GM19395 (cell line): Measurements from ENCODE around the gene CMIP.

ENCODE experiments used
- ATAC-seq: cut with Tn5 transposase; IDR thresholded peaks from one replicate; pipeline ENCODE4 v1.9.1; 2021; ENCODE audit warnings: mild to moderate bottlenecking, moderate library complexity; ENCODE audit not compliant: unreplicated experiment

Gene CMIP

DNA sequence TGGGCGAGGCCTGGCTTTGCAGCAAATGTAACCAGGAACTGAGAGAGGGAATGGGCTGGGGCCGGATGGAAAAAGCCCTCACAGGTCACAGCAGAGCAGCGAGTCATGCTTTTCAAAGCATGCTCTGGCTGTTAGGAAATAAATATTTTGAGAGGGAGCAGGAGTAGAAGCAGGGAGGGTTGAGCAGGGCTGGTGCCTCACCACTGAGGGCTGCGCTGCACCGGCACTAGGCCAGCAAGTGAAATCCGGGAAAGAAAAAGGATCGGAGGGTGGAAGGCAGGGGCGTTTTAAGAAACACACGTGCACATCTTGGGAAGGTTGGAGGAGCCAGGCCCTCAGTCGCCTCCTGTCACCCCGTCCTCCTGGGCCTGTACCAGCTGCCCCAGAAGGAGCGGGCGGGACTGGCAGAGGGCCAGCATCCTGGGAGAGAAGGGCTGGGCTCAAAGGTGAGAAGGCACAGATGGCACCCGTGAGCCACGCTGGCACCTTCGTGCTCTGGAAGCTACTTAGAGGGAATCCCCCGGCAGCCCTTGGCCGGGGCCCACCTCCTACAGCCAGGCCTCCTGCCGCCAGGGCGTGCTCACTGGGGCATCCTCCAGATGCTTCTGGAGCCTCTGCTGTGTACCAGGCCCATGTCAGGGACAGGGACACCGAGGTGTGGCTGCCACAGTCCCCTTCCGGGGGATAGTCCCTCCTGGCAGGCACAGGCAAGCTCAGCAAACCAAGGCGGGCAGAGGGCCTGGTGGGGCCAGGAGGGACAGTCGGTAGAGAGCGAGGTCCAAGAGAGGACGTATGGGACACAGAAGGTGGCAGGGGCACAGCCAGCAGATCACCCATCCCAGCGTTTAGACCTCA, 263.0 kb downstream of the CMIP start:
- no peak for ATAC-seq

DNA sequence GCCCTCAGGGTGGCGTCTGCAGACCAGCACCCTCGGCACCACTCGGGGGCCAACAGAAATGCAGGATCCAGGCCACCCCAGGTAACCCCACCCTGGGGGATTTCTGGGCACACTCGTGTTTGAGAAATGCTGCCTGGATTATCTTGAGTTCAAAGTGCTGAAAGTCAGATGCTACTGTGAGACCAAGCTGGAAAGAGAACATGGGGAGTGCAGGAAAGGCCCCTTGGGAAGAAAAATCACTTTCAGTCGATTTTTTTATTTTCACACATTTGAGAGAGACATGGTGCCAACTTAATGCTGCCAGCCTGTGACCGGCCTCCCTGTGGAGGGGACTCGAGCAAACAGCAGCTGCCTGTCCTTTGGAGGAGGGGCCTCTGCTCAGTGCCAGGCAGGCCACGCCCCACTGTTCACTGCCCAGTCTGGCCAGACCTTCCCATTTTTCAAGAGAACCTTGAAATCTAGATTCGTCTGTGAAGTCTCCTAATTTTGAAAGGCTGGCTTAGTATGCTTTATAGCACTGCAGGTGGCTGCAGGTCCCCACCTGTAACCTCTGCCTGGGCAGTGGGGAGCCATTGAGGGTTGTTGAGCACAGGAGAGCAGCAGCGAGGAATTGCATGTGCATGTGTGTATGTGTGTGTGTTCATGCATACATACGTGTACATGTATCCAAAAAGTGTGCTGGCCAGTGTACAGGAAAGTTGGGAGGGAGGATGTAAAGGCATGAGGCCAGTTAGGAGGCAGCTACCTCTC, 263.8 kb downstream of the CMIP start:
- ATAC-seq = no peak

DNA sequence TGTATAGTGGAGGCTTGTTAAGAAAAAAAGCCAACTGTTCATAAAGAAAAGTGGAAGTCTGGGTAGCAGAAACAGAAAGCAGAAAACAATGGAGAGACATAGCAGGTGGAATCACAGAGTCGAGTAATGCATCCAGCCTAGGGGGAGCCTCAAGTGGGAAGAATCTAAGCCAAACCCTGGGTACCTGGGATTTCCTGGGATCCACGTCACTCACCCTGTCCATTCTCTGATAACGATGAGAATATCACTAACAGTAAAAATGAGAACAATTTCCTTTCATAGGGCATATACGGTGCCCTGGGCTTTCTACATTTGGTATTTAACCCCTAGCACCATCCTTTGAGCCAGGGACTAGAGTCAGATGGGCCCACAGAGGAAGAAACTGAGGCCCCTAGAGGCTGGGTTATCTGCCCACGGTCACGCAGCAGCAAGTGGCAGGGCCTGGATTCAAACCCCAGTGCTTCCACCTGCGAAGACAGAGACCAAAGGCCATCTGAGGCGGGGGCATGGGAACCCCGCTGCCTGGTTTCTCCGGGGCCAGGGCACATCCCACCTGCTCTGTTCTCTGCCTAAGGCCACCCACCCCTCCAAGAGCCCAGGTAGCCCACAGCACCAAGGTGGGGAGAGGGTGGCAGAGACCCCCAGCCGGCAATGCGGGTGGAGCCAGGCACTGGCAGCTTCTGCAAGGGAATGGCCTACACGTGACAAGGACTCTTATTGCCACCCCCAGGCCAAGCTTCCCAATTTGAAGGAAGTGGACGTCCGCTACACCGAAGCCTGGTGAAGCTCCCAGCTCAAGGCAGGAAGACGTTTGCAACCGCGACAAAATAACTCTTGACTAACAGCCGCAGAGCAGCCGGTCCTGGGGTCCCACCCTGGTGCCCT, 264.6 kb downstream of the CMIP start:
- no peak for ATAC-seq

DNA sequence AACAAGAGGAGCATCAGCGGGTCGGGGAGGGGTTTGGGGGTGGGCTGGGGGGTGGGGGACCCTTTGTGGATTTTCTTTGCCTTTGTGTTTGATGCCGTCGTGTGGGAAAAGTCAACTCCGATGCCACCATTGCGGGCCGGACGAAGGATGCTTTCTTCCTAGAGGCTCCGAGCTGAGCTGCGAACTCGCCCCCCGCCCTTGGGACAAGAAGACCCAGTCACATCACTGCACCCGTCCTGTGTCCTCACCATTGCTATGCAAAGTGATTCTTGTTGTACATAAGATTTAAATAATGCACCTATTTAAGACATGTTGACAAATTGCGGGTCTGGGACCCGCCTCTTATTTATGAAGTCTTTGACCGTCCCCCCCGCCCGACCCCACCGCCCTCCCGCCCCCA, 265.4 kb downstream of the CMIP start:
- no peak for ATAC-seq

DNA sequence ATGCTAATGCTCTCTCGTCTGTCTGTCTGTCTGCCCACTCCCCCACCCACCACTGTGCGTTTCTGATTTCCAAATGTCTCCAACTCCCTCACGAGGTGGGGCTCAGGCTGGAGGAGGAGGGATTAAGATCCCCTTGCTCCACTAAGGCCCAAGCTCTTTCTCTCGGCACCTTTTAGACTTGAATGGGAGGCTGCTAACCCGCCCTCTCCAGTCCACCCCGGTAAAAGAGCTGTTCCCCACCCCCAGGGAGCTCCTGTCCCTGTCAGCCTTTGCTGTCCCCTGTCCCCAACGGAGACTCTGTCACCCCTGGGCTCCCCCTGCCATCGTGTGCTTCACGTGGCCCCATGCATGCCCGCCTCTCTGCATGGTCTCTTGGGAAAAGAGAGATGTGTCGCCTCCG, 266.0 kb downstream of the CMIP start:
- ATAC-seq = no peak

DNA sequence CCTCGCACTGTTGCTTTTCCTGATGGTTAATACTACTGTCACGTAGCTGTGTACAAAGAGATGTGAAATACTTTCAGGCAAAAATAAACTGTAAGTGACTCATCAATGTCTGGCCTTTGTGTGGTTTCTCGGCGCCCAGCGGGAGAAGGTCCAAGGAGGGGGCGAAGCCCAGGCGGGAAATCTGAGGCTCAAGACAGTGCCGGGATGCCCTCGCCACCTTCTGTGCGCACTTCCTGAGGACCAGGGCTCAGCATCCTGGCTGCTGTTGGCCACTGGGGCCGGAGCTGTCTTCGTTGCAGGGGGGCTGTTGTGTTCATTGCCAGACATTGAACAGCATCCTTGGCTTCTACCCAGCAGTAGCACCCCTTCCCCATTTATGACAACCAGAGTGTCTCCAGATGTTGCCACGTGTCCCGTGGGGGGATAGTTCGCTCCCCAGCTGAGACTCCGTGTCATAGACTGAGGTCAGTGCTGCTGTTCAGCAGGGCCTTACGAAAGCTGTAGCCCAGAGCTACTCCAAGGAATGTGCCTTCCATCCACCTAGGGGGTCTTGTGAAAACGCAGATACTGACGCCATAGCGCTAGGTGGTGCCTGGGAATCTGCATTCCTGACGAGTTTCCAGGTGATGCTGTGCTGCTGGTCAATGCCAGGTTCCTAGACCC, 267.2 kb downstream of the CMIP start:
- ATAC-seq = no peak

DNA sequence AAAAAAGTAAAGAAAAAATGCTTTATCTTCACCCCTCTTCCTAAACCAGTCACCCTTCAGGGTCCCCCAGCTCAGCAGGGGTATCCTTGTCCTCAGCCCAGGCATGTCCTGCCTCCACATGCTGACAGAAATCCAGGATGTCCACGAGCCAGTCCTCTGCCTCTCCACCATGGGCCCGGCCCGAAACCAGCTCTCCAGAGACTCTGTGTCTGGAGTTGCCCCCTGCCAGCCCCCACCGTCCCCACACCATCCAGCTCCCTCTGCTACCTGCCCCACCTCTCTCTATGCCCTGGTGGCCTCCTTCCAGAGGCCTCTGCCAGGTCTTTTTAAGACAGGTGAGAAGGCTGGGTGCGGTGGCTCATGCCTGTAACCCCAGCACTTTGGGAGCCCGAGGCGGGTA, 268.1 kb downstream of the CMIP start:
- no peak for ATAC-seq

DNA sequence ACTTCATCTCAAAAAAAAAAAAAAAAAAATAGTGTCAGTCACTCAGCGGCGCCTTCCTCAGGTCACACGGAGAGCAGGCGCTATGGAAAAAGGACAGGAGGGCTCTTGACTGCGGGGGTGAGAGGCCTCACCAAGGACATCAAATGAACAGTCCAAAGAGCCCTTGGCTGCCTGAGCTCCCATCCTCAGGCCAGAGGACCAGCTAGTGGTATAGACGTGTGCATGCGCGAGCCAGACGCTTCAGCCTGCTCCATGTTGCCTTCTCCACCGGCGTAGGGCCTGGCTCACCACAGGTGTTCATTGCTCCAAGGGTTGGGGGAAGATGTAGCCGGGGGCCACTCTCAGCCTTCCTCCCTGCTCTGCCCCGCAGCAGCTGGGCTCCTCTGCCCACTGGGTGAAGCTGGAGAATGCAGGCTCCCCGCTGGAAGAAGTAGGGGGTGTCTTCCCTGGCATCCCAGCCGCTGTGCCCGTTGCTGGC, 268.7 kb downstream of the CMIP start:
- ATAC-seq = no peak

DNA sequence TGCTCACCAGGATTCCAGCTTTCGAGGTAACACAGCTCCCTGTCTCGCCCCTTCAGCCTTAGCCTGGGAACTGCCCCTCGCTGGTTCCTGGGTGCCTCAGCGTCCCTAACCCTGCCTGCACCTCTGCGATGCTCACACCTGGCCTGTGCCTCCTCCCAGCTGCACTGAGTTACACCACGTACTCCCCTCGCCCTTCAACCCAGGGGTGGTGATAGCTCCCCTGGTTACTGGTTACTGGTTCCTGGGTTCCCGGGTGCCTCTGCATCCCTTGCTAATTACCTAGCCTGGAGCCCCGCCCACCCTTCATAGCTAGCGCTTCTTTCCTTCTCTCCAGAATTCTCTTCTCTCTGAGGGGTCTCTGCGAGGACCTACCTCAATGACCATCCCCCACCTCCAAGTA, 269.2 kb downstream of the CMIP start:
- no peak for ATAC-seq

DNA sequence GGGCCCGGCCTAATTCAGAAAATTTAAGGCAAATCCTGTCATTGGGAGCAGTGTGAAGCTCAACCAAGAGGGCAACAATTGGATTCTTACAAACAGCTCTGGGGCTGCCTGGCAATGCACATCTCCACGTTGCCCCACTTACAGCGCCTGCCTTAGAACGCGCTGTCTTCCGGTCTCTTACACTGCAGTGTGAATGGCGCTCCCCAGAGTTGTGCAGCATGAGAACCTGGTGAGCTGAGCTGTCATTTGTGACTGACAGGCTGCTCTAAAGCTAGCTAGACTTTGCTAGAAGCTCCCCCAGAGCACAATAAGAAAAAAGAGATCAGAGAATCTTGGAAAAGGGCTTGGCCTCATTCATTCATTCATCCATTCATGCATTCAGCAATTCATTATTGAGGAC, 270.0 kb downstream of the CMIP start:
- ATAC-seq = no peak

DNA sequence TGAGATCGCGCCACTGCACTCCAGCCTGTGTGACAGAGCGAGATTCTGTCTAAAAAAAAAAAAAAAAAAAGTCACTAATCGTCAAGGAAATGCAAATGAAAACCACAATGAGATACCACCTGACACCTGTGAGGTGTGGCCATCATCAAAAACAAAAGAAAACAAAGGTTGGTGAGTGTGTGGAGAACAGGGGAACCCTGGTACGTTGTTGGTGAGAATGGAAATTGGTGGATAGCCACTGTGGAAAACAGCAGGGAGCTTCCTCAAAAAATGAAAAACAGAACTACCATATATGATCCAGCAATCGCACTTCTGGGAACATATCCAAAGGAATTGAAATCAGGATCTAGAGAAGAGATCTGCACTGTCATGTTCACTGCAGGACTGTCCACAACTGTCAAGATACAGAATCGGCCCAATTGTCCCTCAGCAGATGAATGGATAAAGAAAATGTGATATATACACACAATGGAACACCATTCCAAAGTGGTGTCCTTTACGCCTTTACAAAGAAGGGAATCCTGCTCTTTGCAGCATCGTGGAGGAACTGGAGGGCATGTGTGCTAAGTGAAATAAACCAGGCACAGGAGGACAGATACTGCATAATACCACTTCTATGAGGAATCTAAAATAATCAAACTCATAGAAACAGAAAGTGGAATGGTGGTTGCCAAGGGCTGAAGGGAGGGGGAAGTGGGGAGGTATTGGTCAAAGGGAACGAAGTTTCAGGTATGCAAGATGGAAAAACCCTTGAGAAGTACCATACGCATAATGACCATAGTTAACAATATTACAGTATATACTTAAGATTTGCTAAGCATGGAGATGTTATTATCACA, 271.0 kb downstream of the CMIP start:
- peak; percentile 60 for ATAC-seq

DNA sequence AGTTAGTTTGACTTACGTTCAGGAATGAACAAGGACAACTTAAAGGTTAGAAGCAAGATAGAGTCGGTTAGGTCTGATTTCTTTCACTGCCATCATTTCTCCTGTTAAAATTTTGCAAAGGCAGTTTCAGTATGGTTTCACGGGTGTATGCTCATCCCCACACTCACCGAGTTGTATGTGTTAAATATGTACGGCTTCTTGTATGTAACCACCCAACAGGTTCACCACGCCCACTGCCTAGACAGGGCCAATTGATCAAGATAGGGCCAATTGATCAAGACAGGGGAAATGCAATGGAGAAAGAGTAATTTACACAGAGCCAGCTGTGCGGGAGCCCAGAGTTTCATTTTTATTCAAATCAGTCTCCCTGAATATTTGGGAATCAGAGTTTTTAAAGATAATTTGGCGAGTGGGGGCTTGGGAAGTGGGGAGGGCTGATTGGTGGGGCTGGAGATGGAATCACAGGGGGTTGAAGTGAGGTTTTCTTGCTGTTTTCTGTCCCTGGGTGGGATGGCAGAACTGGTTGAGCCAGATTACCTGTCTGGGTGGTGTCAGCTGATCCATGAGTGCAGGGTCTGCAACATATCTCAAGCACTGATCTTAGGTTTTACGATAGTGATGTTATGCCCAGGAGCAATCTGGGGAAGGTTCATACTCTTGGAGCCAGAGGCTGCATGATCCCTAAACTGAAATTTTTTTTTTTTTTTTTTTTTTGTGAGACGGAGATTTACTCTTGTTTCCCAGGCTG, 272.0 kb downstream of the CMIP start:
- ATAC-seq = peak; percentile 66

DNA sequence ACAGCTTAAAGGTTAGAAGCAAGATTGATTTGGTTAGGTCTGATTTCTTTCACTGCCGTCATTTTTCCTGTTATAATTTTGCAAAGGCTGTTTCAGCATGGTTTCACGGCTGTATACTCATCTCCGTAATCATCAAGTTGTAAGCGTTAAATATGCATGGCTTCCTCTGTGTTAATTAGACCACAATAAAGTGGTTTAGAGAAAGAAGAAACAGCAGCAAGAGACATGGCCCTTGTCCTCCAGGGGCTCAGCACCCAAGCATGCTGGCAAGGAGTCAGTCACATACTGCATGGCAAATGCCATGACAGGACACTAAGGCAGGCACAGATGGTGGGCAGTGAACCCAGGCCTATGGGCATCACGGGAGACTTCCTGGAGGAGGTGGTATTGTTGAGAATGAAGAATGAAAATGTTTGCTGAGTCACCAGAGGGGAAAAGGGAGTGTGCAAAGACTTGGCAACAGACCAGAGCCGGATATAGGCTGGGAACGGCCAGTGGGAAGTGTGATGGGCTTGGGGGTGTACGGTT, 273.1 kb downstream of the CMIP start:
- no peak for ATAC-seq

DNA sequence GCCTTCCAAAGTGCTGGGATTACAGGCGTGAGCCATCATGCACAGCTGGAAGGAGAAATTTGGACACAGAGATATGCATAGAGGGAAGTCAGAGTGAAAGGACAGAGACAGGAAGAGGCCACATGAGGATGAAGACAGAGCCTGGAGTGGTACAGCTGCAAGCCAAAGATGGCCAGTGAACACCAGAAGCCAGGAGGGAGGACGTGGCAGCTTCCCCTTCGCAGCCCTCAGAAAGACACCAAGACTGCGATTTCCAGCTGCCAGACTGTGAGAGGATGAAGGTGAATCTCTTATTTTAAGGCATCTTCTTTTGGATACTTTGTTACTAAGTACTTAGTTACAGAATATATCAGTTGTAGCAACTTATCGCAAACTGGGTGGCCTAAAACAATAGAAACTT, 274.0 kb downstream of the CMIP start:
- ATAC-seq = no peak

DNA sequence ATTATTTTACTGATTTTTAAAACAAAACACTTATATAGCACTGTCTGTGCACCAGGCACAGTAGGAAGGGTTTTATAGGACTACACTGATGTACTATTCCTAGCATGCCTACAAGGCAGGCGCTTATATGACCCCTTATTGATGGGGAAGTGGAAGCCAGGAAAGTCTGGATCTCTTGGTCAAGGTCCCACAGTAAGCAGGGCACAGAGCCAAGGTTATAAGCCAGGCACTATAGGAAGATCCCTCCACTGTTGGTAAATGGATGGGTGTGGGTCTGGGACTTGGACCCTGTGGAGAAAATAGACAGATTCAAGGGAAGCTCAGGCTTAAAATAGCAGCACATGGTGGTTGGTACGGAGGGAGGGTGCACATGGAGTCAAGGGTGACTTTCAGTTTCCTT, 275.4 kb downstream of the CMIP start:
- no peak for ATAC-seq

DNA sequence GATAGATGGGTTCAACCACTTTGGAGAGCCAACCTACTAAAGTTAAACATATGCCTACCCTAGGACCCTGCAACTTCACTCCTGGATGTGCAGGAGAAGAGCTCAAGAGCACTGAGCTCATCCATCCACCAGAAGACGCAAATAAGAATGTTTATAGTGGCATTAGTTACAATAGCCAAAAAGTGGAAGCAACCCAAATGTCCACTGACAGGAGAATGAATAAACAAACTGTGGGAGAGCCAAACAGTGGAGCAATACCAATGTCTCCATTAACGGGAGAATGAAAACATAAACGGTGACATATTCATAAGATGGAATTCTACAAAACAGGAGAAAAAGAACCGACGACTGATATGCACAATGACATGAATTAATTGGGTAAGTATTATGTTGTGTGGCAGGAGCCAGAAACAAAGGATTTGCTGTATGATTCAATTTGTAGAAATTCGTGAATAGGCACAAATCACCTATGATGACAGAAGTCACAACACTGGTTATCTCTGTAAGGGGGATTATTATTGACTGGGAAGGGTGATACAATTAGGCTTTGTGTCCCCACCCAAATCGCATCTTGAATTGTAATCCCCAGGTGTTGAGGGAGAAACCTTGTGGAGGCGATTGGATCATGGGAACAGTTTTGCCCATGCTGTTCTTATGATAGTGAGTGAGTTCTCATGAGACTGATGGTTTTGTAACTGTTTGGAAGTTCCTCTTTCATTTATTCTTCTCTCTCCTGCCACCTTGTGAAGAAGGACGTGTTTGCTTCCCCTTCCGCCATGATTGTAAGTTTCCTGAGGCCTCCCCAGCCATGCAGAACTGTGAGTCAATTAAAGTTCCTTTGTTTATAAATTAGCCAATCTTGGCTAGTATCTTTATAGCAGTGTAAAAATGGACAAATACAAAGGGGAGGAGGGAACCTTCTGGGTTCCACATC, 276.6 kb downstream of the CMIP start:
- ATAC-seq = no peak

DNA sequence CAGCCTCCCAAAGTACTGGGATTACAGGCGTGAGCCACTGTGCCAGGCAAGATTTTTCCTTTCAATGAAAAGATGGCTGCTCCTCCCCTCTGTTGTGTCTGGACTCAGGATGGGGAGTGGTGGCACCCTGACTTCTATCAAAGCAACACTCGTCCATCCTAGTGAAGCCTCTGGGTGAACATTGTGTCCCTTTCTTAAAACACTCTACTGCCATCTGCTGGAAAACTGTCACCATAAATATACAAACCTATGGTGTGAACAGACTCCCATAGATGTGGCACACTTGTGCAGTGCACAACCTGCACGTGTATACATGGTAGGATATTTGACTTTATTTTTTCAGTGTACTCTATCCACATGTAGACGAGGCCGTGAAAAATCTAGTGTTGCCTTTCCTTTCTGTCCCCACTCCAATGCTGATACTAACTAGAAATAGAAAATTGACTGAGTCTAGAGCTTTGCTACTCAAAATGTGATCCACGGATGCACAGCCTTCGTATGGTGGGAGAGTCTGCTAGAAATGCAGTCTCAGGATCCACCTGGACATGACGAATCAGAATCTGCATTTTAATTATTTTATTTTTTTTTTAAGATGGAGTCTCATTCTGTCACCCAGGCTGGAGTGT, 278.6 kb downstream of the CMIP start:
- ATAC-seq = no peak
